Measurements from ENCODE around the gene MTREX. TPM values are rescaled to one million over a fixed set of nuclear protein-coding genes. Genes with fewer than 3 reads are reported as not detected.

Gene MTREX
- total RNA-seq, 1 donor from 2014 or later, result 35.7 TPM

DNA sequence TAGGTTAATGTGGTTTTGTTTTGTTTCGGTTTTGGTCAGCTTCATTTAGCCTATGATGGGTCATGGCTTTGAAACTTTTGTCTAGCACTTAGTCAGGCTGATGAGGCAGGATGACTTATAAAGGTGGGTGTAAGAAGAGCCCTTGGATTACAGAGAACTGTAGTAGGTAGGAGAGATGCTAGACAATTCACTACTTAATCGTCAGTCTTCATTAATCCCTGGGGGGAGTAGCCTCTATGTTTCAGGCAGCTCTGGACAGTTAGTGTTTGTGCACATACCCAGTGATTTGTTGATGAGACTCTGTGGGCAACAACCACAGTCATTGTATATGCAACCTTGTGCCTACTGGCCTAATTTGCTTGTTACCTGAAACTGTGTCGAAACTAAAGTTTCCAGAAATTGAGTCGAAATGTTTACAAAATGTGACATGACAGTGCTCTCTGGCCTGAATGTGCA lies 113.3 kb downstream of the MTREX start:
- no peak for DNase-seq (ENCODE audit: low read depth)
- Histone ChIP-seq H3K36me3 (ENCODE audit: control insufficient read depth, insufficient read depth, low read length) (peaks cover 1% of the 10 kb centered on the region), H3K27me3 (ENCODE audit: control insufficient read depth, insufficient read depth, low read length) (no peaks in the 10 kb centered on the region), H3K4me3 (ENCODE audit: low read depth, low read length) (no peak overlapping the region)
- TF ChIP-seq, protein P1, sequence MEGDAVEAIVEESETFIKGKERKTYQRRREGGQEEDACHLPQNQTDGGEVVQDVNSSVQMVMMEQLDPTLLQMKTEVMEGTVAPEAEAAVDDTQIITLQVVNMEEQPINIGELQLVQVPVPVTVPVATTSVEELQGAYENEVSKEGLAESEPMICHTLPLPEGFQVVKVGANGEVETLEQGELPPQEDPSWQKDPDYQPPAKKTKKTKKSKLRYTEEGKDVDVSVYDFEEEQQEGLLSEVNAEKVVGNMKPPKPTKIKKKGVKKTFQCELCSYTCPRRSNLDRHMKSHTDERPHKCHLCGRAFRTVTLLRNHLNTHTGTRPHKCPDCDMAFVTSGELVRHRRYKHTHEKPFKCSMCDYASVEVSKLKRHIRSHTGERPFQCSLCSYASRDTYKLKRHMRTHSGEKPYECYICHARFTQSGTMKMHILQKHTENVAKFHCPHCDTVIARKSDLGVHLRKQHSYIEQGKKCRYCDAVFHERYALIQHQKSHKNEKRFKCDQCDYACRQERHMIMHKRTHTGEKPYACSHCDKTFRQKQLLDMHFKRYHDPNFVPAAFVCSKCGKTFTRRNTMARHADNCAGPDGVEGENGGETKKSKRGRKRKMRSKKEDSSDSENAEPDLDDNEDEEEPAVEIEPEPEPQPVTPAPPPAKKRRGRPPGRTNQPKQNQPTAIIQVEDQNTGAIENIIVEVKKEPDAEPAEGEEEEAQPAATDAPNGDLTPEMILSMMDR (IDR thresholded peaks at IDR 0.05; ENCODE audit: insufficient read depth, low read length, poor library complexity, severe bottlenecking), result no peak

- no peaks in the 10 kb centered on the region for H3K27me3 ChIP-seq (ENCODE audit: control insufficient read depth, insufficient read depth, low read length)
- DNase-seq (ENCODE audit: low read depth), result no peak
- TF ChIP-seq, protein P1 (IDR thresholded peaks at IDR 0.05; ENCODE audit: insufficient read depth, low read length, poor library complexity, severe bottlenecking), result no peak
- H3K36me3 ChIP-seq (ENCODE audit: control insufficient read depth, insufficient read depth, low read length), result peaks cover 6% of the 10 kb centered on the region
- H3K4me3 ChIP-seq (ENCODE audit: low read depth, low read length), result no peak overlapping the region
Measured at GRCh38 chr5:55426455-55426854, 118.7 kb downstream of the MTREX start.

- no peak for DNase-seq (ENCODE audit: low read depth)
- TF ChIP-seq, protein P1 (IDR thresholded peaks at IDR 0.05; ENCODE audit: insufficient read depth, low read length, poor library complexity, severe bottlenecking), result no peak
- Histone ChIP-seq H3K27me3 (ENCODE audit: control insufficient read depth, insufficient read depth, low read length) (no peaks in the 10 kb centered on the region), H3K36me3 (ENCODE audit: control insufficient read depth, insufficient read depth, low read length) (peaks cover 6% of the 10 kb centered on the region), H3K4me3 (ENCODE audit: low read depth, low read length) (no peak overlapping the region)
Measured at GRCh38 chr5:55427157-55427556, 119.4 kb downstream of the MTREX start.

DNA sequence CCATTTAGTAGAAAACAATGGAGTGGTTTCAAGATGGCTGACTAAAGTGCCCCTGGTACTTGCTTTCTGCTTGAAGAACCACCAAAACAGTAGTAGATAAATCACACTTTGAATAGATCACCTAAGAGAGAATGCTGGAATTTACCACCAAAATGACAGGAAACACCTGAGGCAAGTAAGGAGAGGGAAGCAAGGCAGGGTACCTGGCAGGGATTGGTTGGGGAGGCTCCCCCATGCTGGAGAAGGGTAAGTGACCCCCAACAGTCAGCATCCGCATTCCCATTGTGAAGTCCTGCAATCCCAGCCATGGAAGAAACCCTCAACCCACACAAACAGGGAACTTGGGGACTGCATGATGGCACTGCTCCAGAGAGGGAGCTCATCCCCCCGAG lies 121.4 kb downstream of the MTREX start:
- Histone ChIP-seq H3K27me3 (ENCODE audit: control insufficient read depth, insufficient read depth, low read length) (no peaks in the 10 kb centered on the region), H3K36me3 (ENCODE audit: control insufficient read depth, insufficient read depth, low read length) (peaks cover 6% of the 10 kb centered on the region), H3K4me3 (ENCODE audit: low read depth, low read length) (no peak overlapping the region)
- TF ChIP-seq, protein P1 (IDR thresholded peaks at IDR 0.05; ENCODE audit: insufficient read depth, low read length, poor library complexity, severe bottlenecking), result no peak
- DNase-seq (ENCODE audit: low read depth), result no peak

GRCh38 chr5:55429613-55430253 lies 121.9 kb downstream of the MTREX start:
- H3K4me3 ChIP-seq (ENCODE audit: low read depth, low read length), result no peak overlapping the region
- no peak for DNase-seq (ENCODE audit: low read depth)
- TF ChIP-seq, protein P1 (IDR thresholded peaks at IDR 0.05; ENCODE audit: insufficient read depth, low read length, poor library complexity, severe bottlenecking), result no peak
- H3K27me3 ChIP-seq (ENCODE audit: control insufficient read depth, insufficient read depth, low read length), result no peaks in the 10 kb centered on the region
- H3K36me3 ChIP-seq (ENCODE audit: control insufficient read depth, insufficient read depth, low read length), result peaks cover 6% of the 10 kb centered on the region

- Histone ChIP-seq H3K36me3 (ENCODE audit: control insufficient read depth, insufficient read depth, low read length) (peaks cover 6% of the 10 kb centered on the region), H3K4me3 (ENCODE audit: low read depth, low read length) (no peak overlapping the region), H3K27me3 (ENCODE audit: control insufficient read depth, insufficient read depth, low read length) (no peaks in the 10 kb centered on the region)
- TF ChIP-seq, protein P1 (IDR thresholded peaks at IDR 0.05; ENCODE audit: insufficient read depth, low read length, poor library complexity, severe bottlenecking), result no peak
- no peak for DNase-seq (ENCODE audit: low read depth)
Measured at GRCh38 chr5:55432549-55432948, 124.8 kb downstream of the MTREX start.
